Measurements from ENCODE around the gene STK11IP. TPM values are rescaled to one million over a fixed set of nuclear protein-coding genes. Genes with fewer than 3 reads are reported as not detected.

STK11IP gene
- total RNA-seq, 2 experiments from 2014 or later: 23.9 to 27.2 TPM

DNA sequence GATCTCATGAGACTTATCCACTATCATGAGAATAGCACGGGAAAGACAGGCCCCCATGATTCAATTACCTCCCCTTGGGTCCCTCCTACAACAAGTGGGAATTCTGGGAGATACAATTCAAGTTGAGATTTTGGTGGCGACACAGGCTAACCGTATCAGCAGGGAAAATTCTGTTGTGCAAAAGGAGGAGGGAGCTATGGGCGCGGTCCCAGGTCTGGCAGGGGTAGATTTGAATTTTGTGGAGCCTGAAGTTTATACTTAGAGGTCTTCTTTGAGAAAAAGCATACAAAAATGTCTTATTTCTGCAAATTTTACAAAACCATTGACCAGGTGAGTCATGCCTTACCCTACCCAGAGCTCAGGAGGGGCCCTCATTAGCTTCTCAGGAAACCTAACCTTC, 66.4 kb downstream of the STK11IP start:
- H3K4me3 Mint-ChIP-seq: no peak overlapping the region
- intact Hi-C loops (cut with DNase I, micrococcal nuclease): no loop called here
- ATAC-seq (ENCODE audit: poor library complexity) (no peak), DNase-seq (no peak)
- ChIA-PET POLR2A (no interaction called here), CTCF (no interaction called here)
- H3K36me3 Mint-ChIP-seq (ENCODE audit: low read depth): no peaks in the 10 kb centered on the region
- Histone ChIP-seq H3K27me3 (ENCODE audit: control insufficient read depth in 1 of 2, insufficient read depth in 2 of 2, low read length in 2 of 2) (peaks cover 0 to 12% of the 10 kb centered on the region in 2 experiments), H3K4me1 (ENCODE audit: insufficient read depth, low read length) (no peaks in the 10 kb centered on the region), H3K4me3 (ENCODE audit: low read length) (no peak overlapping the region), H3K9me3 (ENCODE audit: control insufficient read depth in 1 of 2, insufficient read depth in 1 of 2, low read length in 2 of 2) (peaks cover 0 to 5% of the 10 kb centered on the region in 2 experiments), H3K27ac (ENCODE audit: low read depth in 1 of 2, low read length in 2 of 2) (no peak overlapping the region), H3K36me3 (ENCODE audit: insufficient read depth, low read length) (no peaks in the 10 kb centered on the region)
- no peak for TF ChIP-seq CTCF (IDR thresholded peaks at IDR 0.05)
- peaks cover 41% of the 10 kb centered on the region for H3K27me3 Mint-ChIP-seq
- H3K4me1 Mint-ChIP-seq (ENCODE audit: low read depth): no peaks in the 10 kb centered on the region
- H3K9me3 Mint-ChIP-seq: no peaks in the 10 kb centered on the region
- H3K27ac Mint-ChIP-seq: no peak overlapping the region

DNA sequence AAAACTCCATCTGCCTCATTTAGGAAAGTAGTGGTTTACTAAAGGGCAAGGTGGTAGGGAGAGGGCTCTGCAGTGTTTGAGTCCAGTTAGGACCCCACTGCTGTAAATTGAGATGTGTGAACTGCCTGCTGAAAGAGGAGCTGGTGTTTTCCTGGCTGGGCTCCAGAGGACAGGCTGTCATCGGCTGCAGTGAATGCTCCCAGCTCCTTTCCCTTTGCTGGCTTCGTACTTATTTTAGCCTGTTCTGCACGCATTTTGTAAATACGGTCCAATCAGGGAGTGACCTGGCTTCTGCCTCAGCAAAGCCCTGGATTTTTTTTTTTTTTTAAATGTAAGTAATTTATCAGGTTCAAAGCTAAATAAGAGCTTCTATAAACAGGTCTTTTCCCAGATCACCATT, 67.3 kb downstream of the STK11IP start:
- intact Hi-C loops (cut with DNase I, micrococcal nuclease): no loop called here
- no peak overlapping the region for H3K27ac ChIP-seq (ENCODE audit: low read depth in 1 of 2, low read length in 2 of 2)
- no peak overlapping the region for H3K4me3 ChIP-seq (ENCODE audit: low read length)
- no peak for TF ChIP-seq CTCF (IDR thresholded peaks at IDR 0.05)
- ChIA-PET POLR2A (no interaction called here), CTCF (no interaction called here)
- Mint-ChIP-seq H3K4me3 (no peak overlapping the region), H3K36me3 (ENCODE audit: low read depth) (no peaks in the 10 kb centered on the region), H3K27ac (no peak overlapping the region), H3K27me3 (peaks cover 33% of the 10 kb centered on the region), H3K4me1 (ENCODE audit: low read depth) (no peaks in the 10 kb centered on the region), H3K9me3 (no peaks in the 10 kb centered on the region)
- DNase-seq (no peak), ATAC-seq (ENCODE audit: poor library complexity) (no peak)
- no peaks in the 10 kb centered on the region for H3K4me1 ChIP-seq (ENCODE audit: insufficient read depth, low read length)
- H3K36me3 ChIP-seq (ENCODE audit: insufficient read depth, low read length): no peaks in the 10 kb centered on the region
- peaks cover 0 to 6% of the 10 kb centered on the region in 2 experiments for H3K27me3 ChIP-seq (ENCODE audit: control insufficient read depth in 1 of 2, insufficient read depth in 2 of 2, low read length in 2 of 2)
- H3K9me3 ChIP-seq (ENCODE audit: control insufficient read depth in 1 of 2, insufficient read depth in 1 of 2, low read length in 2 of 2): peaks cover 0 to 5% of the 10 kb centered on the region in 2 experiments

- ATAC-seq (ENCODE audit: poor library complexity): no peak
- DNase-seq: no peak
- H3K9me3 Mint-ChIP-seq: no peaks in the 10 kb centered on the region
- intact Hi-C loops (cut with DNase I, micrococcal nuclease): no loop called here
- Histone ChIP-seq H3K27me3 (ENCODE audit: control insufficient read depth in 1 of 2, insufficient read depth in 2 of 2, low read length in 2 of 2) (peaks cover 0 to 3% of the 10 kb centered on the region in 2 experiments), H3K36me3 (ENCODE audit: insufficient read depth, low read length) (no peaks in the 10 kb centered on the region), H3K27ac (ENCODE audit: low read depth in 1 of 2, low read length in 2 of 2) (no peak overlapping the region), H3K4me3 (ENCODE audit: low read length) (no peak overlapping the region), H3K4me1 (ENCODE audit: insufficient read depth, low read length) (no peaks in the 10 kb centered on the region), H3K9me3 (ENCODE audit: control insufficient read depth in 1 of 2, insufficient read depth in 1 of 2, low read length in 2 of 2) (peaks cover 0 to 5% of the 10 kb centered on the region in 2 experiments)
- H3K4me3 Mint-ChIP-seq: no peak overlapping the region
- no peaks in the 10 kb centered on the region for H3K4me1 Mint-ChIP-seq (ENCODE audit: low read depth)
- no peak for TF ChIP-seq CTCF (IDR thresholded peaks at IDR 0.05)
- ChIA-PET CTCF (no interaction called here), POLR2A (no interaction called here)
- H3K27ac Mint-ChIP-seq: no peak overlapping the region
- H3K36me3 Mint-ChIP-seq (ENCODE audit: low read depth): no peaks in the 10 kb centered on the region
- peaks cover 30% of the 10 kb centered on the region for H3K27me3 Mint-ChIP-seq
Observed at GRCh38 chr2:219665926-219666325, 68.3 kb downstream of the STK11IP start.

Small RNA genes within 50 kb of the gene (microRNA-seq; reads per million reads assigned to microRNA genes)
- not detected for gene MIR3132 (ENCODE audit: borderline microRNAs expressed, borderline replicate concordance)

Other genes starting within 250 kb of the STK11IP start
- gene DNPEP, start 209.9 kb upstream of the STK11IP start, total RNA-seq: 10 to 100 TPM; 99.0 to 99.9 TPM
- gene DES, start 179.5 kb upstream of the STK11IP start, total RNA-seq: not detected
- 10 to 100 TPM; 15.3 to 17.7 TPM for gene SPEG, start 163.0 kb upstream of the STK11IP start, total RNA-seq
- 10 to 100 TPM; 13.3 to 14.4 TPM for gene GMPPA, start 99.0 kb upstream of the STK11IP start, total RNA-seq
- under 1 TPM; 0.08 to 0.17 TPM for gene ASIC4, start 83.4 kb upstream of the STK11IP start, total RNA-seq
- gene CHPF, start 54.0 kb upstream of the STK11IP start, total RNA-seq: 1 to 10 TPM; 6.5 to 7.1 TPM
- gene TMEM198, start 53.8 kb upstream of the STK11IP start, total RNA-seq: under 1 TPM; 0.47 to 0.91 TPM
- under 1 TPM; 0.31 to 0.49 TPM for gene OBSL1, start 26.3 kb upstream of the STK11IP start, total RNA-seq
- gene INHA, start 25.5 kb upstream of the STK11IP start, total RNA-seq: not detected
- under 1 TPM; 0.16 to 0.20 TPM for gene SLC4A3, start 29.8 kb downstream of the STK11IP start, total RNA-seq